Measurements from ENCODE around the gene DUSP2.

DUSP2 gene

GRCh38 chr2:96131152-96131812, 14.0 kb downstream of the DUSP2 start:
- no peak for DNase-seq

- no peak for DNase-seq
Measured at GRCh38 chr2:96130483-96130882, 14.8 kb downstream of the DUSP2 start.

- no peak for DNase-seq
Measured at GRCh38 chr2:96129528-96130120, 15.6 kb downstream of the DUSP2 start.

GRCh38 chr2:96128456-96128855, 16.8 kb downstream of the DUSP2 start:
- DNase-seq, result no peak

GRCh38 chr2:96124406-96125265, 20.6 kb downstream of the DUSP2 start:
- no peak for DNase-seq

- no peak for DNase-seq
Measured at GRCh38 chr2:96123936-96124335, 21.3 kb downstream of the DUSP2 start.

GRCh38 chr2:96123290-96123689, 21.9 kb downstream of the DUSP2 start:
- DNase-seq, result no peak

- no peak for DNase-seq
Measured at GRCh38 chr2:96122391-96122790, 22.8 kb downstream of the DUSP2 start.

GRCh38 chr2:96121414-96121813, 23.8 kb downstream of the DUSP2 start:
- no peak for DNase-seq

GRCh38 chr2:96120991-96121390, 24.2 kb downstream of the DUSP2 start:
- no peak for DNase-seq

- no peak for DNase-seq
Measured at GRCh38 chr2:96120091-96120720, 25.0 kb downstream of the DUSP2 start.

- DNase-seq, result no peak
Measured at GRCh38 chr2:96119389-96119751, 25.9 kb downstream of the DUSP2 start.

- DNase-seq, result no peak
Measured at GRCh38 chr2:96118698-96119388, 26.4 kb downstream of the DUSP2 start.

- DNase-seq, result no peak
Measured at GRCh38 chr2:96117701-96118588, 27.3 kb downstream of the DUSP2 start.

GRCh38 chr2:96116879-96117533, 28.2 kb downstream of the DUSP2 start:
- DNase-seq, result peak; percentile 10 to 42

GRCh38 chr2:96116424-96116878, 28.8 kb downstream of the DUSP2 start, which contains the start of gene ADRA2B:
Gene ADRA2B, minus strand, starts transcription at chr2:96116571. Its CDS starts 422 bp downstream, at chr2:96116149.
- DNase-seq, result peak in 1 of 2 donors; percentile 5

GRCh38 chr2:96115631-96116423, 29.4 kb downstream of the DUSP2 start:
- no peak for DNase-seq

GRCh38 chr2:96114903-96115581, 30.2 kb downstream of the DUSP2 start:
- DNase-seq, result no peak

GRCh38 chr2:96114546-96114902, 30.7 kb downstream of the DUSP2 start:
- DNase-seq, result no peak

GRCh38 chr2:96113951-96114350, 31.3 kb downstream of the DUSP2 start:
- no peak for DNase-seq

Data from hippocampal formation (tissue), 2 donors.